Endodermal cell (in vitro differentiated cells): Measurements from ENCODE around the gene TAF1B. TPM values are rescaled to one million over a fixed set of nuclear protein-coding genes. Genes with fewer than 3 reads are reported as not detected.

Experiments
- DNase-seq: peaks from one replicate; pipeline ENCODE4 v3.0.0-alpha.2; 2017
- H3K27ac ChIP-seq: 2 replicates; pipeline ENCODE4 v1.5.1; 2013; ENCODE audit warnings: mild to moderate bottlenecking, low read depth, low read length, moderate library complexity
- H3K27me3 ChIP-seq: 2 replicates; pipeline ENCODE4 v1.6.1; 2013; ENCODE audit warnings: mild to moderate bottlenecking, low read length, moderate library complexity; ENCODE audit not compliant: insufficient read depth, control insufficient read depth, poor library complexity, severe bottlenecking
- H3K36me3 ChIP-seq: 2 replicates; pipeline ENCODE4 v1.7.0; 2013; ENCODE audit warnings: mild to moderate bottlenecking, low read length, moderate library complexity; ENCODE audit not compliant: control insufficient read depth, insufficient read depth
- H3K4me1 ChIP-seq: one replicate; pipeline ENCODE4 v1.7.0; 2013; ENCODE audit warnings: low read length; ENCODE audit not compliant: control insufficient read depth, insufficient read depth
- H3K4me3 ChIP-seq: 2 replicates; pipeline ENCODE4 v1.5.1; 2013; ENCODE audit warnings: mild to moderate bottlenecking, low read length, moderate library complexity
- H3K9ac ChIP-seq: 2 replicates; pipeline ENCODE4 v1.6.1; 2013; ENCODE audit warnings: mild to moderate bottlenecking, low read length, moderate library complexity; ENCODE audit not compliant: poor library complexity, severe bottlenecking; ENCODE audit errors: extremely low read depth
- H3K9me3 ChIP-seq: 2 replicates; pipeline ENCODE4 v1.6.1; 2013; ENCODE audit warnings: mild to moderate bottlenecking, low read length, moderate library complexity; ENCODE audit not compliant: control insufficient read depth
- H3K27ac Mint-ChIP-seq: 2 replicates; pipeline ENCODE4 v1.8.0; 2020; ENCODE audit warnings: mixed read lengths
- H3K27me3 Mint-ChIP-seq: 2 replicates; pipeline ENCODE4 v1.8.0; 2021; ENCODE audit warnings: mild to moderate bottlenecking, mixed read lengths; ENCODE audit not compliant: insufficient read depth
- H3K36me3 Mint-ChIP-seq: 2 replicates; pipeline ENCODE4 v1.8.0; 2020; ENCODE audit warnings: low read depth, mixed read lengths
- H3K4me1 Mint-ChIP-seq: 2 replicates; pipeline ENCODE4 v1.8.0; 2020; ENCODE audit warnings: mixed read lengths
- H3K4me3 Mint-ChIP-seq: 2 replicates; pipeline ENCODE4 v1.8.0; 2020; ENCODE audit warnings: mild to moderate bottlenecking, moderate library complexity, mixed read lengths
- H3K9me3 Mint-ChIP-seq: 2 replicates; pipeline ENCODE4 v1.8.0; 2020; ENCODE audit warnings: mild to moderate bottlenecking, mixed read lengths
- CTCF ChIP-seq: fragments of 200-600 bp; sonication (generic); conservative IDR thresholded peaks from 2 replicates; pipeline ENCODE4 v1.5.0; 2021; ENCODE audit warnings: antibody characterized with exemption, mild to moderate bottlenecking
- WGBS, 2 experiments: methylation state at CpG; one replicate each; pipeline versions ENCODE4 v1.1.5 to v1.1.7; 2013; ENCODE audit warnings: missing lambda C conversion rate in 2 of 2, mixed read lengths in 1 of 2; ENCODE audit not compliant: insufficient coverage in 1 of 2, insufficient read length in 1 of 2; 5-methylcytosine and 5-hydroxymethylcytosine counted together
- total RNA-seq, 2 donors: library from RNA; stranded (reverse); fragmentation: NEBNext Ultra II Directional in 1 of 2; extraction: Animal tissue kit (Norgen Biotek cat#: 25700) in 1 of 2; gene quantifications; 2 replicates in 1 of 2; 3 replicates in 1 of 2; pipeline ENCODE4 v1.2.1, GENCODE V29; 2021

TAF1B gene
- total RNA-seq, 2 donors from 2014 or later, result 36.2 to 41.9 TPM

- H3K4me3 ChIP-seq, result no peak overlapping the region
- H3K27me3 Mint-ChIP-seq, result peaks cover 14% of the 10 kb centered on the region
These were observed 114.8 kb downstream of the TAF1B start for GRCh38 chr2:9958057-9958456.

GRCh38 chr2:9959262-9959661 is 116.0 kb downstream of the TAF1B start:
- no peaks in the 10 kb centered on the region for H3K9me3 ChIP-seq
- Mint-ChIP-seq H3K4me3 (no peak overlapping the region), H3K9me3 (no peaks in the 10 kb centered on the region), H3K4me1 (no peaks in the 10 kb centered on the region), H3K27me3 (peaks cover 4% of the 10 kb centered on the region), H3K27ac (no peak overlapping the region), H3K36me3 (no peaks in the 10 kb centered on the region)
- TF ChIP-seq CTCF, result no peak
- WGBS, 2 experiments, result 92% methylated on average over 2 of the region's 3 CpGs; no CpG with 5 or more reads in 1 of the 2 experiments
- H3K27me3 ChIP-seq, result peaks cover 10% of the 10 kb centered on the region
- no peak overlapping the region for H3K9ac ChIP-seq
- no peak for DNase-seq
- H3K4me1 ChIP-seq, result no peaks in the 10 kb centered on the region
- H3K4me3 ChIP-seq, result no peak overlapping the region
- H3K27ac ChIP-seq, result no peak overlapping the region
- no peaks in the 10 kb centered on the region for H3K36me3 ChIP-seq

More at GRCh38 chr2:9958057-9958456, 114.8 kb downstream of the TAF1B start:
- 92 to 97% methylated on average over 6 to 8 of the region's 8 CpGs for WGBS, 2 experiments
- Histone ChIP-seq H3K27ac (no peak overlapping the region), H3K36me3 (no peaks in the 10 kb centered on the region), H3K4me1 (no peaks in the 10 kb centered on the region), H3K9me3 (no peaks in the 10 kb centered on the region), H3K9ac (no peak overlapping the region), H3K27me3 (peaks cover 22% of the 10 kb centered on the region)
- no peak overlapping the region for H3K27ac Mint-ChIP-seq
- H3K9me3 Mint-ChIP-seq, result no peaks in the 10 kb centered on the region
- no peaks in the 10 kb centered on the region for H3K4me1 Mint-ChIP-seq
- no peak overlapping the region for H3K4me3 Mint-ChIP-seq
- no peak for TF ChIP-seq CTCF
- DNase-seq, result no peak
- H3K36me3 Mint-ChIP-seq, result no peaks in the 10 kb centered on the region

- no peak overlapping the region for H3K9ac ChIP-seq
- no peaks in the 10 kb centered on the region for H3K27me3 ChIP-seq
- H3K27ac ChIP-seq, result no peak overlapping the region
- H3K4me3 ChIP-seq, result no peak overlapping the region
- Mint-ChIP-seq H3K27me3 (no peaks in the 10 kb centered on the region), H3K4me1 (no peaks in the 10 kb centered on the region), H3K36me3 (no peaks in the 10 kb centered on the region), H3K4me3 (no peak overlapping the region), H3K27ac (no peak overlapping the region), H3K9me3 (no peaks in the 10 kb centered on the region)
- DNase-seq, result no peak
- no peaks in the 10 kb centered on the region for H3K4me1 ChIP-seq
- no peaks in the 10 kb centered on the region for H3K9me3 ChIP-seq
- WGBS, 2 experiments, result 82 to 89% methylated on average over 10 of the region's 10 CpGs
- TF ChIP-seq CTCF, result no peak
- no peaks in the 10 kb centered on the region for H3K36me3 ChIP-seq
These were observed 117.7 kb downstream of the TAF1B start for GRCh38 chr2:9961013-9961412.
